ENCODE results near the gene LRRC57.
"Not testable (repeated sequence)": the region's sequence is repeated elsewhere in the genome, so short reads cannot be mapped to it uniquely, and the experiment has no call there.

The LRRC57 gene

DNA sequence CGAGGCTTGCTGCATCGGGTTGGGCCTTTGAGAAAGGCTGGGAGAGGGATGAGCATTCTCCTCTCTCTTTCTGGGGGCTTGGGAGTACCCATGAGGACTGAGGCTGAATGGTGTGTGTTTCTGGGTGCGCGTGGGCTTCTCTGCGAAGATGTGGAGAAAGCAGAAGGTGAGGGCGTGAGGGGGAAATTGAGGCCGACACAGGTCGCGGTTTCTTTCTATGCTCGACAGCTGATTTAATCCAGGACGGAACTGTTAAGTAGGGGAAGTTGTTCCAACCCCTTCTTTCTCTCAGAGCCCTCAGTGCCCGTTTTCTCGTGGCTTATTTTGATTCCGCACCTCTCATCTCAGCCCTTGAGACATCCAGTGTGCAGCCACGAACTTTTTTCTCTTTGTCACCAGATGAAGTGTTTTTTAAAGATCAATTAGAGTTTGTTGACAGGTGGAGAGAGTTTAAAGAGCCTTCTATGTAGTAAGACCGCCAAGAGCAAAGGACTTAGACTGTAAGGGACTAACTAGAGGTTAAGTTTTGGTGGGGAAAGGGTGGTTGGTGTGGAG, 27.5 kb upstream of the LRRC57 start:
- Mint-ChIP-seq H3K36me3 (no peaks in the 10 kb centered on the region), H3K9me3 (ENCODE audit: low read depth) (no peaks in the 10 kb centered on the region), H3K4me3 (peak overlapping the region; percentile 92), H3K27me3 (no peaks in the 10 kb centered on the region), H3K4me1 (ENCODE audit: low read depth) (peaks cover 22% of the 10 kb centered on the region), H3K27ac (peak overlapping the region; percentile 79)

- H3K36me3 Mint-ChIP-seq, result no peaks in the 10 kb centered on the region
- H3K4me1 Mint-ChIP-seq (ENCODE audit: low read depth), result peaks cover 16% of the 10 kb centered on the region
- peak within 1 kb of the TSS; percentile 80 for H3K27ac Mint-ChIP-seq
- H3K9me3 Mint-ChIP-seq (ENCODE audit: low read depth), result no peaks in the 10 kb centered on the region
- H3K4me3 Mint-ChIP-seq, result peak within 1 kb of the TSS; percentile 92
- H3K27me3 Mint-ChIP-seq, result no peaks in the 10 kb centered on the region
These were observed 26.8 kb upstream of the LRRC57 start, which contains the start of gene STARD9 for GRCh38 chr15:42575188-42576039. Gene STARD9 (plus strand): TSS chr15:42575606. CDS start chr15:42575716, 110 bp downstream.

DNA sequence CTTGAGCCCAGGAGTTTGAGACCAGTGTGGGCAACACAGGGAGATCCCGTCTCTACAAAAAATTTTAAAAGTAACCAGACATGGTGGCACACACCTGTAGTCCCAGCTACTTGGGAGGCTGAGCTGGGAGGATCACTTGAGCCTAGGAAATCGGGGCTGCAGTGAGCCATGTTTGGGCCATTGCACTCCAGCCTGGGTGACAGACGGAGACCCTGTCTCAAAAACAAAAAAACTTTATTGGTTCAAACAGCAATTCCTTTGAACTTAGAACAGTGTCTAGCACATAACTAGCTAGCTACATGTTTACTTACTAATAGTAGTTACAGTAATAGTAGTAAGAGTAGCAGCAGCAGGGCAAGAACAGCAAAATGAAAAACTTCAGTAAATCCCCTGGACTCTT, 10.1 kb upstream of the LRRC57 start:
- Mint-ChIP-seq H3K36me3 (peaks cover 2% of the 10 kb centered on the region), H3K27ac (no peak overlapping the region), H3K9me3 (ENCODE audit: low read depth) (no peaks in the 10 kb centered on the region), H3K4me3 (no peak overlapping the region), H3K27me3 (no peaks in the 10 kb centered on the region), H3K4me1 (ENCODE audit: low read depth) (peaks cover 8% of the 10 kb centered on the region)

DNA sequence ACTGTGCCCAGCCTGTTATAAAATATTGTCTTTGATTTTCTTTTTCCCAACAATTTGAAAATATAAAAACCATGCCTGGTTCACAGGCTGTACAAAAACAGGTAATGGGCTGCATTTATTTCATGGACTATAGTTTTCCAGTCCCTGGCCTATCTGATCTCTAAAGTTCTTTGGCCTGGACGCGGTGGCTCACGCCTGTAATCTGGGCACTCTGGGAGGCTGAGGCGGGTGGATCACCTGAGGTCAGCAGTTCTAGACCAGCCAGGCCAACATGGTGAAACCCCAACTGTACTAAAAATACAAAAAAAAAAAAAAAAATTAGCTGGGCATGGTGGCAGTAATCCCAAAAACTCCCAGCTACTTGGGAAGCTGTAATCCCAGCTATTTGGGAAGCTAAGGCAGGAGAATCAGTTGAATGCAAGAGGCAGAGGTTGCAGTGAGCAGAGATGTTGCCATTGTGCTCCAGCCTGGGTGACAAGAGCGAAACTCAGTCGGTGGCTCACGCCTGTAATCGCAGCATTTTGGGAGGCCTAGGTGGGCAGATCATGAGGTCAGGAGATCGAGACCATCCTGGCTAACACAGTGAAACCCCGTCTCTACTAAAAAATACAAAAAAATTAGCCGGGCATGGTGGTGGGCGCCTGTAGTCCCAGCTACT, 8.1 kb upstream of the LRRC57 start:
- peaks cover 16% of the 10 kb centered on the region for H3K4me1 Mint-ChIP-seq (ENCODE audit: low read depth)
- not testable (repeated sequence) for H3K27me3 Mint-ChIP-seq; H3K27ac Mint-ChIP-seq; H3K4me3 Mint-ChIP-seq; H3K9me3 Mint-ChIP-seq (ENCODE audit: low read depth); H3K36me3 Mint-ChIP-seq

DNA sequence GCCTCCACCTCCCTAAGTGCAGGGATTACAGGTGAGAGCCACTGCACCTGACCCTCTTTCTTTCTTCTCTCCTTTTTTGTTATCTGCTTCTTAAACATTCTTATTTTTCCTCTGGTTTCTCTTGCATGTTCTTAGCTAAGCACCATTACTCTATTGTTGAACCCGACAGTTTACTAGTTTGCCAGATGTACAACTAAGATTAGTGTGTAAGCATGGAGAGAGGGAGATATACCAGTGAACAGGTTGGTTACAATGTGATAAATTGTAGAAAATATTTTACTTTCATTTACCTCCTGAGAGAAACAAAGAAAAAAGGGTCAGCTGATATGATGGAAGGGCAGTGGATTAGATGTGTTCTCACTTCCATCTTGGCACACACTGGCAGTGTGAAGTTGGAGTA, 5.0 kb upstream of the LRRC57 start:
- Mint-ChIP-seq H3K27ac (peak overlapping the region; percentile 30), H3K36me3 (no peaks in the 10 kb centered on the region), H3K4me1 (ENCODE audit: low read depth) (peaks cover 29% of the 10 kb centered on the region), H3K9me3 (ENCODE audit: low read depth) (no peaks in the 10 kb centered on the region), H3K4me3 (no peak overlapping the region), H3K27me3 (no peaks in the 10 kb centered on the region)

- H3K4me1 Mint-ChIP-seq (ENCODE audit: low read depth), result peaks cover 56% of the 10 kb centered on the region
- no peaks in the 10 kb centered on the region for H3K27me3 Mint-ChIP-seq
- peak overlapping the region; percentile 64 for H3K27ac Mint-ChIP-seq
- H3K4me3 Mint-ChIP-seq, result peak overlapping the region; percentile 99
- no peaks in the 10 kb centered on the region for H3K9me3 Mint-ChIP-seq (ENCODE audit: low read depth)
- peaks cover 4% of the 10 kb centered on the region for H3K36me3 Mint-ChIP-seq
These were observed 1.3 kb upstream of the LRRC57 start for GRCh38 chr15:42549741-42550392.

GRCh38 chr15:42549032-42549491, 469 bp upstream of the LRRC57 start:
- Mint-ChIP-seq H3K4me1 (ENCODE audit: low read depth) (peaks cover 55% of the 10 kb centered on the region), H3K9me3 (ENCODE audit: low read depth) (no peaks in the 10 kb centered on the region), H3K4me3 (peak overlapping the region; percentile 99), H3K36me3 (peaks cover 4% of the 10 kb centered on the region), H3K27me3 (no peaks in the 10 kb centered on the region), H3K27ac (peak overlapping the region; percentile 96)

DNA sequence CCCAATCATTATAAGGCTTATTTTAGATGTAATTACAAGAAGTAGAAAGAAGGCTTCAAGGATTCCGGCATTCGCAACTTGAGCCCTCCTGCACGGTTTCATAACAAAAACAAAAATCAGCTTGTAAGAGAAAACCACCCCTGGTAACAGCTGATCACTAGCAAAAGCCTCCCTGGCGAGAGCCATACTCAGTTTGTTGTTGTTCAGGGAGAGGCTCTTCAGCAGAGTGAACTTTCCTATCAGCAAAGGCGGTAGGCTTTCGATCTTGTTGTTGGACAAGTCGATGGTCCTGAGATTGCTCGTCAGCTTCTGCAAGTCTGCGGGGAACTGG, 710 bp downstream of the LRRC57 start:
- peaks cover 4% of the 10 kb centered on the region for H3K36me3 Mint-ChIP-seq
- H3K4me1 Mint-ChIP-seq (ENCODE audit: low read depth), result peaks cover 47% of the 10 kb centered on the region
- H3K9me3 Mint-ChIP-seq (ENCODE audit: low read depth), result no peaks in the 10 kb centered on the region
- H3K27ac Mint-ChIP-seq, result peak overlapping the region; percentile 96
- H3K27me3 Mint-ChIP-seq, result no peaks in the 10 kb centered on the region
- H3K4me3 Mint-ChIP-seq, result peak overlapping the region; percentile 99

- Mint-ChIP-seq H3K9me3 (ENCODE audit: low read depth) (no peaks in the 10 kb centered on the region), H3K27ac (peak overlapping the region; percentile 54), H3K36me3 (peaks cover 7% of the 10 kb centered on the region), H3K27me3 (no peaks in the 10 kb centered on the region), H3K4me1 (ENCODE audit: low read depth) (peaks cover 38% of the 10 kb centered on the region), H3K4me3 (no peak overlapping the region)
These were observed 3.6 kb downstream of the LRRC57 start for GRCh38 chr15:42544853-42545629.

DNA sequence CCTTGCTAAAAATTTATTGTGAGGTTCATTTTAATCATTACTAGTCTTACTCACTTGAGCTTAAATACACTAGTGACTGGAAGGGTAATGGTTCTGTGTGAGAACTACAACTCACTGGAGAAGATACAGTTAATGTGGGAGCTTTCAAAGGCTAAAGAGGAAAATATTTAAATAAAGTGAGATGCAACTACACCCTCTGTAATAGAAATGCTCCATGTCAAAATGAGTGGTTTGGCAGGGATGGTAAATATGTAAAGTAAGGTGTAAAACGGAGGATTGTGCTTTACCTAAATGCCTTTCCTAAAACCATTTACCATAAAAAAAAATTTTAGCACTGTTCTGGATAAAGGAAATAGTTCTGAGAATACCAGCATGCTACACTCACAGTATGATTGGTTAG, 15.3 kb downstream of the LRRC57 start:
- Mint-ChIP-seq H3K27ac (no peak overlapping the region), H3K36me3 (peaks cover 3% of the 10 kb centered on the region), H3K9me3 (ENCODE audit: low read depth) (no peaks in the 10 kb centered on the region), H3K27me3 (no peaks in the 10 kb centered on the region), H3K4me1 (ENCODE audit: low read depth) (no peaks in the 10 kb centered on the region), H3K4me3 (no peak overlapping the region)

- H3K4me3 Mint-ChIP-seq, result no peak overlapping the region
- H3K4me1 Mint-ChIP-seq (ENCODE audit: low read depth), result no peaks in the 10 kb centered on the region
- no peak overlapping the region for H3K27ac Mint-ChIP-seq
- no peaks in the 10 kb centered on the region for H3K9me3 Mint-ChIP-seq (ENCODE audit: low read depth)
- no peaks in the 10 kb centered on the region for H3K27me3 Mint-ChIP-seq
- peaks cover 7% of the 10 kb centered on the region for H3K36me3 Mint-ChIP-seq
These were observed 19.6 kb downstream of the LRRC57 start for GRCh38 chr15:42528970-42529369.

DNA sequence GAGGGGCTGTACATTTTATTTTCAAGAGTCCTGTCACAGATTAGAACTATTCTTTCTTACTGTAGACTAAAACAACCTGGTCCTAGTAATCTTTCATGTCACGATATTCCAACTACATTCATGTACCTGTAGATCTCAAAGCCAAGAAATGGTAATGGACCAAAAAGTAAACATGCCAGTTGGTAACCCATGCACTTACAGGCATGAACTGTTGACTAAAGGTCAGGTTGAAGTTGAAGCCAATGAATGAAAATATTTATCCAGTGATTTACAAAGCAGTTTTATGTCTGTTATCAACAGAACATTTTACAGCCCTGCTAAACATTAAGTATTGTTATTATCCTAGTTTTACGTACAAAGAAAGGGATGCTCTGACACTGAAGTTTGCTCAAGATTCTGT, 25.3 kb downstream of the LRRC57 start:
- H3K9me3 Mint-ChIP-seq (ENCODE audit: low read depth), result no peaks in the 10 kb centered on the region
- H3K4me1 Mint-ChIP-seq (ENCODE audit: low read depth), result no peaks in the 10 kb centered on the region
- H3K36me3 Mint-ChIP-seq, result peaks cover 4% of the 10 kb centered on the region
- H3K4me3 Mint-ChIP-seq, result no peak overlapping the region
- no peaks in the 10 kb centered on the region for H3K27me3 Mint-ChIP-seq
- no peak overlapping the region for H3K27ac Mint-ChIP-seq

GRCh38 chr15:42511007-42511391, 37.6 kb downstream of the LRRC57 start:
- H3K36me3 Mint-ChIP-seq, result peaks cover 7% of the 10 kb centered on the region
- no peaks in the 10 kb centered on the region for H3K9me3 Mint-ChIP-seq (ENCODE audit: low read depth)
- peaks cover 6% of the 10 kb centered on the region for H3K4me1 Mint-ChIP-seq (ENCODE audit: low read depth)
- no peak overlapping the region for H3K27ac Mint-ChIP-seq
- no peak overlapping the region for H3K4me3 Mint-ChIP-seq
- H3K27me3 Mint-ChIP-seq, result no peaks in the 10 kb centered on the region

- H3K27ac Mint-ChIP-seq, result no peak overlapping the region
These were observed 38.2 kb downstream of the LRRC57 start for GRCh38 chr15:42510258-42511006.

More at GRCh38 chr15:42510258-42511006, 38.2 kb downstream of the LRRC57 start:
- Mint-ChIP-seq H3K36me3 (peaks cover 5% of the 10 kb centered on the region), H3K4me3 (no peak overlapping the region), H3K4me1 (ENCODE audit: low read depth) (peaks cover 6% of the 10 kb centered on the region), H3K27me3 (no peaks in the 10 kb centered on the region), H3K9me3 (ENCODE audit: low read depth) (no peaks in the 10 kb centered on the region)

All from activated naive CD8-positive, alpha-beta T cell (primary cell).